Left lung (tissue), 10 donors: ENCODE results near the gene RARRES1. TPM values are rescaled to one million over a fixed set of nuclear protein-coding genes. Genes with fewer than 3 reads are reported as not detected.
A peak's percentile ranks its signal among the peaks of the same experiment; 100 is the strongest.

Experiments
- ATAC-seq: fragments of 200-7000 bp; cut with Tn5 transposase; one replicate; pipeline ENCODE4 v1.9.1; 2020; ENCODE audit warnings: moderate library complexity
- DNase-seq, 4 donors: peaks; one replicate each; pipeline ENCODE4 v3.0.0-alpha.2; 2013 to 2020
- H3K27ac ChIP-seq, 2 donors: fragments of 200-600 bp; sonication (generic) in 1 of 2; one replicate each; pipeline versions ENCODE4 v1.5.0 to v1.8.0; 2020 to 2021
- H3K27me3 ChIP-seq, 2 donors: fragments of 200-600 bp; sonication (generic) in 1 of 2; one replicate each; pipeline versions ENCODE4 v1.5.0 to v1.8.0; 2020 to 2021
- H3K36me3 ChIP-seq, 2 donors: fragments of 200-600 bp; sonication (generic) in 1 of 2; one replicate each; pipeline versions ENCODE4 v1.5.0 to v1.8.0; 2020 to 2021
- H3K4me1 ChIP-seq, 2 donors: fragments of 200-600 bp; one replicate each; pipeline ENCODE4 v1.8.0; 2021
- H3K4me3 ChIP-seq, 2 donors: fragments of 200-600 bp; sonication (generic) in 1 of 2; one replicate each; pipeline versions ENCODE4 v1.5.0 to v1.8.0; 2020 to 2021; ENCODE audit warnings: mild to moderate bottlenecking in 1 of 2
- H3K9me3 ChIP-seq, 2 donors: fragments of 200-600 bp; sonication (generic) in 1 of 2; one replicate each; pipeline versions ENCODE4 v1.5.0 to v1.8.0; 2020 to 2021
- CTCF ChIP-seq, 2 donors: fragments of 200-600 bp; sonication (generic) in 1 of 2; IDR thresholded peaks; one replicate each; pipeline versions ENCODE4 v1.5.0 to v1.8.0; 2021; ENCODE audit warnings: antibody characterized with exemption in 2 of 2
- intact Hi-C, 2 donors: fragments of 100-400 bp; cut with DNase I; formaldehyde crosslinking; loops; one replicate each; pipeline versions ENCODE4 v1.11.2 to v1.14.2; 2022
- polyA plus RNA-seq, 6 donors: library from polyadenylated mRNA; unstranded; fragments of 120-200 nt; gene quantifications; one replicate each; pipeline ENCODE4 v1.2.1, GENCODE V29; 2013; ENCODE audit not compliant: insufficient read length in 6 of 6
- total RNA-seq, 2 donors: library from RNA; stranded (reverse); fragmentation: NEBNext Ultra II Directional; extraction: Animal tissue kit (Norgen Biotek cat#: 25700); gene quantifications; one replicate each; pipeline ENCODE4 v1.2.1, GENCODE V29; 2021
- donor health status: DM: no; HTN: yes; CAD: no.
- donor health status: DM: no; HTN: no; CAD: no.

The RARRES1 gene
- total and polyA plus RNA-seq, 8 donors: 39.4 to 131 (median 65.2) TPM

DNA sequence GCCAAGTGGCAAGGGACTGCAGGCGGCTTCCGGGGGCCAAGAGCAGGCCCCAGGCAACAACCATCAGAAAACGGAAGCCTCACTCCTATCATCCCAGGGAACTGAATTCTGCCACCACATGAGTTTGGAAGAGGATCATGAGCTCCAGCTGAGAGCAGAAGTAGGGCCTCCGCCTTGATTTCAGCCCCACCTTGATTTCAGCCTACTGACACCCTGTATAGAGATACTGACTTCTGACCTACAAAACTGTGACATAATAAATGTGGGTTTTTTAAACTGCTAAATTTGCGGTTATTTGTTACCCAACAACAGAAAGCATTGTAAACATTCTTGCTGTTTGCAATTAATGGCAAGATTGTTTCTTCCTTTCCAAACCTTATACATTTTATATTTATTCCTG, 21.6 kb upstream of the RARRES1 start:
- no peak overlapping the region for H3K27ac ChIP-seq
- no peaks in the 10 kb centered on the region for H3K9me3 ChIP-seq
- TF ChIP-seq CTCF (IDR thresholded peaks at IDR 0.05): no peak
- no peaks in the 10 kb centered on the region for H3K27me3 ChIP-seq
- intact Hi-C loops: no loop called here
- DNase-seq (no peak), ATAC-seq (peak; percentile 44)
- peaks cover 0 to 2% of the 10 kb centered on the region in 2 donors for H3K4me1 ChIP-seq
- H3K4me3 ChIP-seq: no peak overlapping the region
- H3K36me3 ChIP-seq: no peaks in the 10 kb centered on the region

GRCh38 chr3:158751316-158751715, 19.1 kb upstream of the RARRES1 start:
- TF ChIP-seq CTCF (IDR thresholded peaks at IDR 0.05): no peak
- DNase-seq (no peak), ATAC-seq (no peak)
- Histone ChIP-seq H3K9me3 (no peaks in the 10 kb centered on the region), H3K36me3 (no peaks in the 10 kb centered on the region), H3K4me1 (peaks cover 0 to 14% of the 10 kb centered on the region in 2 donors), H3K4me3 (no peak overlapping the region), H3K27me3 (no peaks in the 10 kb centered on the region), H3K27ac (no peak overlapping the region)
- intact Hi-C loops: no loop called here

GRCh38 chr3:158750016-158750415, 17.8 kb upstream of the RARRES1 start:
- H3K36me3 ChIP-seq: no peaks in the 10 kb centered on the region
- DNase-seq: no peak
- ATAC-seq: no peak
- H3K27ac ChIP-seq: no peak overlapping the region
- peaks cover 0 to 14% of the 10 kb centered on the region in 2 donors for H3K4me1 ChIP-seq
- no peak overlapping the region for H3K4me3 ChIP-seq
- H3K9me3 ChIP-seq: no peaks in the 10 kb centered on the region
- H3K27me3 ChIP-seq: no peaks in the 10 kb centered on the region
- intact Hi-C loops: no loop called here
- TF ChIP-seq CTCF (IDR thresholded peaks at IDR 0.05): no peak

- Histone ChIP-seq H3K27ac (no peak overlapping the region), H3K4me3 (no peak overlapping the region), H3K36me3 (no peaks in the 10 kb centered on the region), H3K9me3 (no peaks in the 10 kb centered on the region), H3K27me3 (no peaks in the 10 kb centered on the region), H3K4me1 (peaks cover 0 to 14% of the 10 kb centered on the region in 2 donors)
- no peak for ATAC-seq
- DNase-seq: no peak
- intact Hi-C loops: no loop called here
- no peak for TF ChIP-seq CTCF (IDR thresholded peaks at IDR 0.05)
Measured at GRCh38 chr3:158749526-158749925, 17.3 kb upstream of the RARRES1 start.

DNA sequence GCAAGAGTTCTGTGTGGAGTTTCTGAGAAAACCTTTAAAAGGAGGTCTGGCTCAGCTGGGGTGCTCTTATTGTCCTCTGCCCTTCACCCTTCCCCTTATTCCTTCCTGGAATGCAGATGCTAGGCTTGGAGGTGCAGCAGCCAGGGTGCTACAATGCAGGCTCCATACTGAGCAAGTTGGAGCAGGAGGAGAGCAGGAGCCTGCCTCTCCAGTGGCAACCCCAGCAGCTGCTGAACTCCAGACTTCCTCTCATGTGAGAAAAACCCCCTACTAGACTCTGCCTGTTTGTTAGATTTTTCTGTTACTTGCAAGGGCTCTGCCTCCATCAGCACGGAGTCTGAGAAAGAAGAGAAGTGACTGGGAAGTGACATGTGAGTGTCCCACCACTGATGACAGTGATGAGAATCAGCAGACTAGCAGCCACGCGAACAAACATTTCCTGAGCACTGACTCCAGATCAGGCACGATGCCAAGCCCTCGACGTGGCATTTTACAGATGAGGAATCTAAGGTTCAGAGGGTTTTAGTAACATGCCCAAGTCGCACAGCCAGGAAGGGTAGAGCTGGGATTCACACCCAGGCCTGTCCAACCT, 16.1 kb upstream of the RARRES1 start:
- Histone ChIP-seq H3K27ac (peak overlapping the region; percentile 28 to 30), H3K9me3 (no peaks in the 10 kb centered on the region), H3K4me3 (no peak overlapping the region), H3K4me1 (peaks cover 0 to 14% of the 10 kb centered on the region in 2 donors), H3K36me3 (peaks cover 0 to 3% of the 10 kb centered on the region in 2 donors), H3K27me3 (no peaks in the 10 kb centered on the region)
- TF ChIP-seq CTCF (IDR thresholded peaks at IDR 0.05): no peak
- peak; percentile 73 for ATAC-seq
- peak in 1 of 4 donors; percentile 82 for DNase-seq
- intact Hi-C loops: no loop called here
